H9 (cell line): ENCODE results near the gene NCAPH2. TPM values are rescaled to one million over a fixed set of nuclear protein-coding genes. Genes with fewer than 3 reads are reported as not detected.
A peak's percentile ranks its signal among the peaks of the same experiment; 100 is the strongest.

ENCODE experiments used
- DNase-seq: peaks from one replicate; pipeline ENCODE4 v3.0.0-alpha.2; 2017
- H2AFZ ChIP-seq: one replicate; pipeline ENCODE4 v1.6.1; 2013; ENCODE audit warnings: mild to moderate bottlenecking, low read length, control low read depth, moderate library complexity
- H2AK5ac ChIP-seq: 2 replicates; pipeline ENCODE4 v1.6.1; 2013; ENCODE audit warnings: low read length, control low read depth, mixed read lengths; ENCODE audit not compliant: insufficient read length
- H2BK120ac ChIP-seq: one replicate; pipeline ENCODE4 v1.6.1; 2013; ENCODE audit warnings: low read depth, mild to moderate bottlenecking, low read length, control low read depth, inconsistent platforms; ENCODE audit not compliant: poor library complexity, severe bottlenecking
- H2BK12ac ChIP-seq: 2 replicates; pipeline ENCODE4 v1.6.1; 2013; ENCODE audit warnings: low read length, control low read depth, mixed read lengths, low read depth; ENCODE audit not compliant: insufficient read length
- H2BK15ac ChIP-seq: 2 replicates; pipeline ENCODE4 v1.6.1; 2013; ENCODE audit warnings: low read depth, low read length, control low read depth
- H2BK20ac ChIP-seq: one replicate; pipeline ENCODE4 v1.6.1; 2013; ENCODE audit warnings: low read depth, mild to moderate bottlenecking, low read length, control low read depth, inconsistent platforms; ENCODE audit not compliant: poor library complexity, severe bottlenecking
- H2BK5ac ChIP-seq: 2 replicates; pipeline ENCODE4 v1.6.1; 2013; ENCODE audit warnings: low read length, control low read depth, mixed read lengths; ENCODE audit not compliant: insufficient read length
- H3K14ac ChIP-seq: 2 replicates; pipeline ENCODE4 v1.6.1; 2013; ENCODE audit warnings: low read length, control low read depth; ENCODE audit not compliant: insufficient read depth
- H3K18ac ChIP-seq: 2 replicates; pipeline ENCODE4 v1.6.1; 2013; ENCODE audit warnings: low read depth, mild to moderate bottlenecking, mixed read lengths, low read length, control low read depth; ENCODE audit not compliant: insufficient read length
- H3K23ac ChIP-seq: 2 replicates; pipeline ENCODE4 v1.6.1; 2013; ENCODE audit warnings: low read length, control low read depth, mixed read lengths, low read depth; ENCODE audit not compliant: insufficient read length
- H3K23me2 ChIP-seq: 2 replicates; pipeline ENCODE4 v1.6.1; 2013; ENCODE audit warnings: low read depth, mild to moderate bottlenecking, mixed read lengths, low read length, control low read depth; ENCODE audit not compliant: insufficient read length, poor library complexity, severe bottlenecking
- H3K27ac ChIP-seq: 2 replicates; pipeline ENCODE4 v1.5.1; 2013; ENCODE audit warnings: low read length, control low read depth, mixed read lengths, low read depth; ENCODE audit not compliant: insufficient read length
- H3K27me3 ChIP-seq: 2 replicates; pipeline ENCODE4 v1.6.1; 2013; ENCODE audit warnings: low read length, control low read depth, inconsistent platforms; ENCODE audit not compliant: insufficient read depth
- H3K4ac ChIP-seq: 2 replicates; pipeline ENCODE4 v1.6.1; 2013; ENCODE audit warnings: low read depth, mild to moderate bottlenecking, control low read depth, inconsistent platforms, low read length, moderate library complexity
- H3K4me1 ChIP-seq: 2 replicates; pipeline ENCODE4 v1.6.1; 2013; ENCODE audit warnings: low read length, control low read depth, inconsistent platforms; ENCODE audit not compliant: insufficient read depth
- H3K4me2 ChIP-seq: 2 replicates; pipeline ENCODE4 v1.6.1; 2013; ENCODE audit warnings: low read length, control low read depth, mixed read lengths; ENCODE audit not compliant: insufficient read length, insufficient read depth
- H3K56ac ChIP-seq: 2 replicates; pipeline ENCODE4 v1.6.1; 2013; ENCODE audit warnings: low read depth, mild to moderate bottlenecking, mixed read lengths, low read length, control low read depth; ENCODE audit not compliant: insufficient read length
- H3K79me1 ChIP-seq: 2 replicates; pipeline ENCODE4 v1.6.1; 2013; ENCODE audit warnings: low read depth, mild to moderate bottlenecking, moderate library complexity, low read length, control low read depth, inconsistent platforms; ENCODE audit not compliant: insufficient read depth, poor library complexity, severe bottlenecking
- H3K79me2 ChIP-seq: 2 replicates; pipeline ENCODE4 v1.6.1; 2013; ENCODE audit warnings: low read length, control low read depth, inconsistent platforms; ENCODE audit not compliant: insufficient read depth
- H3K9ac ChIP-seq: 2 replicates; pipeline ENCODE4 v1.6.1; 2013; ENCODE audit warnings: low read length, control low read depth, mixed read lengths; ENCODE audit not compliant: insufficient read length; ENCODE audit errors: extremely low read depth
- H3K9me3 ChIP-seq: one replicate; pipeline ENCODE4 v1.6.1; 2013; ENCODE audit warnings: low read depth, low read length, inconsistent platforms; ENCODE audit not compliant: control insufficient read depth
- H3T11ph ChIP-seq: one replicate; pipeline ENCODE4 v1.6.1; 2013; ENCODE audit warnings: mild to moderate bottlenecking, low read length, control low read depth, inconsistent platforms
- H4K20me1 ChIP-seq: one replicate; pipeline ENCODE4 v1.6.1; 2013; ENCODE audit not compliant: control insufficient read depth, insufficient read length, insufficient read depth
- H4K5ac ChIP-seq: 2 replicates; pipeline ENCODE4 v1.6.1; 2013; ENCODE audit warnings: low read depth, mild to moderate bottlenecking, mixed read lengths, low read length, control low read depth; ENCODE audit not compliant: insufficient read length
- H4K8ac ChIP-seq: replicated peaks from 2 replicates; pipeline ENCODE4 v1.6.1; 2013; ENCODE audit warnings: low read length, control low read depth, mixed read lengths, low read depth; ENCODE audit not compliant: insufficient read length
- H4K91ac ChIP-seq: 2 replicates; pipeline ENCODE4 v1.6.1; 2013; ENCODE audit warnings: low read depth, mild to moderate bottlenecking, moderate library complexity, mixed read lengths, low read length, control low read depth; ENCODE audit not compliant: insufficient read length
- H3K27ac Mint-ChIP-seq, 3 experiments: 2 replicates in 2 of 3; 3 replicates in 1 of 3; pipeline ENCODE4 v1.8.0; 2020 to 2021; ENCODE audit warnings: mixed read lengths in 3 of 3, mild to moderate bottlenecking in 1 of 3, moderate library complexity in 1 of 3
- H3K27me3 Mint-ChIP-seq: 2 replicates; pipeline ENCODE4 v1.8.0; 2021; ENCODE audit warnings: low read depth, mild to moderate bottlenecking, moderate library complexity, mixed read lengths
- H3K36me3 Mint-ChIP-seq, 3 experiments: 2 replicates in 2 of 3; 3 replicates in 1 of 3; pipeline ENCODE4 v1.8.0; 2020 to 2021; ENCODE audit warnings: low read depth in 3 of 3, mixed read lengths in 3 of 3; ENCODE audit not compliant: insufficient read depth in 1 of 3
- H3K4me1 Mint-ChIP-seq, 2 experiments: 2 replicates each; pipeline ENCODE4 v1.8.0; 2020; ENCODE audit warnings: mixed read lengths in 2 of 2
- H3K4me3 Mint-ChIP-seq, 2 experiments: 2 replicates in 1 of 2; 3 replicates in 1 of 2; pipeline ENCODE4 v1.8.0; 2020 to 2021; ENCODE audit warnings: mild to moderate bottlenecking in 2 of 2, mixed read lengths in 2 of 2, moderate library complexity in 1 of 2
- H3K9me3 Mint-ChIP-seq, 2 experiments: 2 replicates in 1 of 2; 3 replicates in 1 of 2; pipeline ENCODE4 v1.8.0; 2020; ENCODE audit warnings: mild to moderate bottlenecking in 2 of 2, mixed read lengths in 2 of 2, moderate library complexity in 1 of 2
- WGBS: extraction: QIAGEN DNeasy Blood & Tissue Kit; methylation state at CpG from one replicate; pipeline ENCODE4 v1.1.7; 2013; ENCODE audit warnings: missing lambda C conversion rate, low lambda C conversion rate, mixed read lengths; ENCODE audit not compliant: insufficient read length; ENCODE audit errors: extremely low coverage; 5-methylcytosine and 5-hydroxymethylcytosine counted together
- total RNA-seq: library from RNA; stranded (reverse); gene quantifications from 2 replicates; pipeline ENCODE4 v1.2.1, GENCODE V29; 2021
- TF ChIP-seq, protein P1 (sequence below): fragments of 200-600 bp; sonication (generic); conservative IDR thresholded peaks from 3 replicates; pipeline ENCODE4 v1.8.0; 2021; ENCODE audit warnings: antibody characterized with exemption, mild to moderate bottlenecking

Gene NCAPH2
- total RNA-seq, 1 experiment from 2014 or later, result 76.2 TPM

DNA sequence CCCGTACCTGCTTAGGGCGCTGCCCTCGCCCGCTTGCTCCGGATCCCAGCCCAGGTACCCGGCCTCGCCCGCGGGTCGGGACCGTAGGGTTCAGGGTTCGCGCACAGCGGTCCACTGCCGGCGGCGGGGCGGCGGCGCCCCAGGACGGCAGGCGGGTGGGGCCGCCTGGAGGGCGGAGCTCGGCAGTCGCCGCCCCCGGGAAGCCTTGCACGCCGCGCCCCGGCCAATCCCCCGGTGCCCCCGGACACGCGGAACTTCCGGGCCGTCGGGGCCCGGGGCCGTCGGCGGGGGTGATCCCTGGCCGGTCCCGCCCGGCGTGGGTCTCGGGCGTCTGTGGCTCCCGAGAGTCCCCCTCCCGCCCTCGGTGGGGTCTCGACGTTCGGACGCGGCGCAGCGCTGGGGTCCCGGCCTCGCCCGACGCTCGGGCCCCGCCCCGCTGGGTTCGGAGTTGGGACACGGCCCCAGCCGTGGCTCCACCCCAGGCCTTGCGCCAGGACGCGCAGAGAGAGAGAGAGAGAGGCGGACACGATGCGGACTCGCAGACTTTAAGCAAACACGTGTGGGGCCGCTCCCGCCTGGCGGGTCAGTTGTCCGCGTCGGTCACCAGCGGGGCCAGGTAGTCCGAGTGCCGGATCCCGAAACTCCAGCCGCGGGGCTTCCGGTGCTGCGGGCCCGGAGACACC lies 22.0 kb downstream of the NCAPH2 start, which contains the start of gene TYMP:
TSS of gene TYMP (minus strand) at position 116 of the 683 bp plus-strand sequence. CDS start 303 bp downstream, outside the sequence.
- Histone ChIP-seq H3K4me2 (peak within 1 kb of the TSS; percentile 34), H3T11ph (no peak within 1 kb of the TSS), H4K91ac (no peak within 1 kb of the TSS), H2AK5ac (no peak within 1 kb of the TSS), H3K18ac (peak within 1 kb of the TSS; percentile 33), H3K9me3 (no peaks in the 10 kb centered on the region), H3K79me2 (no peaks in the 10 kb centered on the region), H2BK20ac (no peak within 1 kb of the TSS), H4K20me1 (no peaks in the 10 kb centered on the region), H3K4me1 (no peaks in the 10 kb centered on the region), H3K56ac (no peak within 1 kb of the TSS), H3K14ac (0 out of 2 replicates have a peak within 1 kb of the TSS, but pooled peaks have one; percentile 77), H2BK15ac (no peak within 1 kb of the TSS), H3K27ac (no peak within 1 kb of the TSS), H4K5ac (no peak within 1 kb of the TSS), H3K9ac (no peak within 1 kb of the TSS), H3K27me3 (peaks cover 37% of the 10 kb centered on the region; the same call in 1 of the 2 replicates), H2AFZ (no peak within 1 kb of the TSS), H2BK12ac (no peak within 1 kb of the TSS), H2BK5ac (no peak within 1 kb of the TSS), H3K4ac (no peak within 1 kb of the TSS), H2BK120ac (no peak within 1 kb of the TSS), H3K23me2 (peaks cover 21% of the 10 kb centered on the region), H3K23ac (no peak within 1 kb of the TSS), H3K79me1 (no peaks in the 10 kb centered on the region), H4K8ac (no peak within 1 kb of the TSS)
- Mint-ChIP-seq H3K36me3 (no peaks in the 10 kb centered on the region; a peak in 1 of 7 replicates), H3K4me3 (peak within 1 kb of the TSS; percentile 56 to 77), H3K4me1 (peaks cover 15 to 20% of the 10 kb centered on the region in 2 experiments), H3K9me3 (no peaks in the 10 kb centered on the region; a peak in 1 of 5 replicates), H3K27me3 (peaks cover 75% of the 10 kb centered on the region), H3K27ac (no peak within 1 kb of the TSS)
- DNase-seq, result peak; percentile 41
- WGBS, result no CpG with 5 or more reads among the region's 92 CpGs
- TF ChIP-seq, protein P1, sequence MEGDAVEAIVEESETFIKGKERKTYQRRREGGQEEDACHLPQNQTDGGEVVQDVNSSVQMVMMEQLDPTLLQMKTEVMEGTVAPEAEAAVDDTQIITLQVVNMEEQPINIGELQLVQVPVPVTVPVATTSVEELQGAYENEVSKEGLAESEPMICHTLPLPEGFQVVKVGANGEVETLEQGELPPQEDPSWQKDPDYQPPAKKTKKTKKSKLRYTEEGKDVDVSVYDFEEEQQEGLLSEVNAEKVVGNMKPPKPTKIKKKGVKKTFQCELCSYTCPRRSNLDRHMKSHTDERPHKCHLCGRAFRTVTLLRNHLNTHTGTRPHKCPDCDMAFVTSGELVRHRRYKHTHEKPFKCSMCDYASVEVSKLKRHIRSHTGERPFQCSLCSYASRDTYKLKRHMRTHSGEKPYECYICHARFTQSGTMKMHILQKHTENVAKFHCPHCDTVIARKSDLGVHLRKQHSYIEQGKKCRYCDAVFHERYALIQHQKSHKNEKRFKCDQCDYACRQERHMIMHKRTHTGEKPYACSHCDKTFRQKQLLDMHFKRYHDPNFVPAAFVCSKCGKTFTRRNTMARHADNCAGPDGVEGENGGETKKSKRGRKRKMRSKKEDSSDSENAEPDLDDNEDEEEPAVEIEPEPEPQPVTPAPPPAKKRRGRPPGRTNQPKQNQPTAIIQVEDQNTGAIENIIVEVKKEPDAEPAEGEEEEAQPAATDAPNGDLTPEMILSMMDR, result no peak
